Neural progenitor cell (in vitro differentiated cells): ENCODE results near the gene ARHGAP8. TPM values are rescaled to one million over a fixed set of nuclear protein-coding genes. Genes with fewer than 3 reads are reported as not detected.
"Not testable (repeated sequence)": the region's sequence is repeated elsewhere in the genome, so short reads cannot be mapped to it uniquely, and the experiment has no call there.

Source experiments
- DNase-seq: peaks from one replicate; pipeline ENCODE4 v3.0.0-alpha.2; 2016; ENCODE audit warnings: low spot score
- H2AFZ ChIP-seq: fragments of 200-600 bp; sonication (generic); replicated peaks from 2 replicates; pipeline ENCODE4 v1.6.1; 2016; ENCODE audit warnings: antibody characterized with exemption
- H3F3A ChIP-seq: fragments of 200-600 bp; sonication (generic); 2 replicates; pipeline ENCODE4 v1.6.1; 2016; ENCODE audit warnings: antibody characterized with exemption, low read depth
- H3K27ac ChIP-seq: fragments of 200-600 bp; sonication (generic); 2 replicates; pipeline ENCODE4 v1.5.1; 2016; ENCODE audit warnings: mild to moderate bottlenecking
- H3K27me3 ChIP-seq: fragments of 200-600 bp; sonication (generic); 2 replicates; pipeline ENCODE4 v1.6.1; 2016; ENCODE audit warnings: mild to moderate bottlenecking, moderate library complexity
- H3K36me3 ChIP-seq: fragments of 200-600 bp; sonication (generic); 2 replicates; pipeline ENCODE4 v1.5.1; 2016
- H3K4me1 ChIP-seq: fragments of 200-600 bp; sonication (generic); 2 replicates; pipeline ENCODE4 v1.6.1; 2016; ENCODE audit warnings: mixed run types
- H3K4me2 ChIP-seq: fragments of 200-600 bp; sonication (generic); 2 replicates; pipeline ENCODE4 v1.6.1; 2016
- H3K4me3 ChIP-seq: fragments of 200-600 bp; sonication (generic); 2 replicates; pipeline ENCODE4 v1.5.1; 2016
- H3K79me2 ChIP-seq: fragments of 200-600 bp; sonication (generic); 2 replicates; pipeline ENCODE4 v1.6.1; 2016; ENCODE audit warnings: low read depth
- H3K9ac ChIP-seq: fragments of 200-600 bp; sonication (generic); 2 replicates; pipeline ENCODE4 v1.6.1; 2016
- H3K9me3 ChIP-seq: fragments of 200-600 bp; sonication (generic); 2 replicates; pipeline ENCODE4 v1.5.1; 2016; ENCODE audit warnings: low read depth
- H4K20me1 ChIP-seq: fragments of 200-600 bp; sonication (generic); 2 replicates; pipeline ENCODE4 v1.6.1; 2016; ENCODE audit warnings: low read depth
- H3K27ac Mint-ChIP-seq: 3 replicates; pipeline ENCODE4 v1.8.0; 2021; ENCODE audit warnings: mixed read lengths
- H3K27me3 Mint-ChIP-seq: 2 replicates; pipeline ENCODE4 v1.8.0; 2022; ENCODE audit warnings: low read depth, mild to moderate bottlenecking, inconsistent platforms, moderate library complexity, mixed read lengths; ENCODE audit not compliant: insufficient read depth
- H3K36me3 Mint-ChIP-seq: 3 replicates; pipeline ENCODE4 v1.8.0; 2021; ENCODE audit warnings: mixed read lengths
- H3K4me1 Mint-ChIP-seq: 3 replicates; pipeline ENCODE4 v1.8.0; 2021; ENCODE audit warnings: mixed read lengths
- H3K4me3 Mint-ChIP-seq: 3 replicates; pipeline ENCODE4 v1.8.0; 2021; ENCODE audit warnings: mild to moderate bottlenecking, moderate library complexity, mixed read lengths
- H3K9me3 Mint-ChIP-seq: 3 replicates; pipeline ENCODE4 v1.8.0; 2020; ENCODE audit warnings: mixed read lengths
- EZH2 ChIP-seq: fragments of 200-600 bp; sonication (generic); IDR thresholded peaks from 2 replicates; pipeline ENCODE4 v1.6.1; 2017; ENCODE audit warnings: antibody characterized with exemption, mild to moderate bottlenecking, moderate library complexity
- EZH2phosphoT487 ChIP-seq: fragments of 200-600 bp; sonication (generic); IDR thresholded peaks from 2 replicates; pipeline ENCODE4 v1.6.1; 2017; ENCODE audit warnings: antibody characterized with exemption
- total RNA-seq: library from RNA; depleted of rRNA; stranded (reverse); fragments of >200 nt; gene quantifications from 2 replicates; pipeline ENCODE4 v1.2.3, GENCODE V29; 2015; ENCODE audit warnings: low replicate concordance
- TF ChIP-seq, protein P1 (sequence below): fragments of 200-600 bp; sonication (generic); IDR thresholded peaks from 2 replicates; pipeline ENCODE4 v1.5.1; 2017; ENCODE audit warnings: antibody characterized with exemption, mild to moderate bottlenecking

The ARHGAP8 gene
- total RNA-seq, 1 donor from 2014 or later, result 3.0 TPM

DNA sequence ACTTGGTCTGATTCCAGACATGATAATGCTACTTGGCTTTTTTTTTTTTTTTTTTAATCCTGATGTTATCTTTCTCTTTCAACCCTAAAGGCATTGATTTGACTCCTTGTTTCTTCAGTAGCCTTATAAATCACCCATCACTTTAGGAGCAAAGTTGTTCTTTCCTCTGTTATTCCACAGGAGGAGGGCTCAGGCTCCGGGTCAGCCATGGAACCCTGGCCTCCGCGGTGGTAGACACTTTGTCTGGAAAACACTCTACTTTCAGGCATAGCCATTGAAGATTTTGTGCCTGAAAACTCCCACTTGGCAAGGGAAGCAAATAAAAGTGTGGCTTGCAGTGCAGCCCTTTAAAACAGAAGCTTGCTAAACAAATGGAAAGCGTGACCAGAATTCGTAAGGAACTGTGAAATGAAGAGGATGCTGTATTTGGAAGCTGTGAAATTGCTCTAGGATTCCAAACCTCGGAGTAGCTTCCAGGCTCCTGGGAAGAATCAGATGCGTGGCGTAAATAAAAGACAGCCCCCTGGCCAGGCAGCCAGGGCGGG, 44.9 kb downstream of the ARHGAP8 start:
- H3K27me3 Mint-ChIP-seq, result peaks cover 7% of the 10 kb centered on the region
- Histone ChIP-seq H4K20me1 (no peaks in the 10 kb centered on the region), H2AFZ (no peak overlapping the region), H3K9ac (no peak overlapping the region), H3K27me3 (no peaks in the 10 kb centered on the region), H3K27ac (no peak overlapping the region), H3K4me3 (no peak overlapping the region), H3K4me1 (peaks cover 14% of the 10 kb centered on the region), H3K36me3 (no peaks in the 10 kb centered on the region), H3K4me2 (no peak overlapping the region), H3K79me2 (no peaks in the 10 kb centered on the region), H3F3A (no peaks in the 10 kb centered on the region), H3K9me3 (no peaks in the 10 kb centered on the region)
- DNase-seq, result no peak
- no peak overlapping the region for H3K4me3 Mint-ChIP-seq
- no peaks in the 10 kb centered on the region for H3K36me3 Mint-ChIP-seq
- peak overlapping the region; percentile 29 for H3K27ac Mint-ChIP-seq
- TF ChIP-seq, protein P1, sequence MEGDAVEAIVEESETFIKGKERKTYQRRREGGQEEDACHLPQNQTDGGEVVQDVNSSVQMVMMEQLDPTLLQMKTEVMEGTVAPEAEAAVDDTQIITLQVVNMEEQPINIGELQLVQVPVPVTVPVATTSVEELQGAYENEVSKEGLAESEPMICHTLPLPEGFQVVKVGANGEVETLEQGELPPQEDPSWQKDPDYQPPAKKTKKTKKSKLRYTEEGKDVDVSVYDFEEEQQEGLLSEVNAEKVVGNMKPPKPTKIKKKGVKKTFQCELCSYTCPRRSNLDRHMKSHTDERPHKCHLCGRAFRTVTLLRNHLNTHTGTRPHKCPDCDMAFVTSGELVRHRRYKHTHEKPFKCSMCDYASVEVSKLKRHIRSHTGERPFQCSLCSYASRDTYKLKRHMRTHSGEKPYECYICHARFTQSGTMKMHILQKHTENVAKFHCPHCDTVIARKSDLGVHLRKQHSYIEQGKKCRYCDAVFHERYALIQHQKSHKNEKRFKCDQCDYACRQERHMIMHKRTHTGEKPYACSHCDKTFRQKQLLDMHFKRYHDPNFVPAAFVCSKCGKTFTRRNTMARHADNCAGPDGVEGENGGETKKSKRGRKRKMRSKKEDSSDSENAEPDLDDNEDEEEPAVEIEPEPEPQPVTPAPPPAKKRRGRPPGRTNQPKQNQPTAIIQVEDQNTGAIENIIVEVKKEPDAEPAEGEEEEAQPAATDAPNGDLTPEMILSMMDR, result no peak
- peaks cover 23% of the 10 kb centered on the region for H3K4me1 Mint-ChIP-seq
- H3K9me3 Mint-ChIP-seq, result no peaks in the 10 kb centered on the region

DNA sequence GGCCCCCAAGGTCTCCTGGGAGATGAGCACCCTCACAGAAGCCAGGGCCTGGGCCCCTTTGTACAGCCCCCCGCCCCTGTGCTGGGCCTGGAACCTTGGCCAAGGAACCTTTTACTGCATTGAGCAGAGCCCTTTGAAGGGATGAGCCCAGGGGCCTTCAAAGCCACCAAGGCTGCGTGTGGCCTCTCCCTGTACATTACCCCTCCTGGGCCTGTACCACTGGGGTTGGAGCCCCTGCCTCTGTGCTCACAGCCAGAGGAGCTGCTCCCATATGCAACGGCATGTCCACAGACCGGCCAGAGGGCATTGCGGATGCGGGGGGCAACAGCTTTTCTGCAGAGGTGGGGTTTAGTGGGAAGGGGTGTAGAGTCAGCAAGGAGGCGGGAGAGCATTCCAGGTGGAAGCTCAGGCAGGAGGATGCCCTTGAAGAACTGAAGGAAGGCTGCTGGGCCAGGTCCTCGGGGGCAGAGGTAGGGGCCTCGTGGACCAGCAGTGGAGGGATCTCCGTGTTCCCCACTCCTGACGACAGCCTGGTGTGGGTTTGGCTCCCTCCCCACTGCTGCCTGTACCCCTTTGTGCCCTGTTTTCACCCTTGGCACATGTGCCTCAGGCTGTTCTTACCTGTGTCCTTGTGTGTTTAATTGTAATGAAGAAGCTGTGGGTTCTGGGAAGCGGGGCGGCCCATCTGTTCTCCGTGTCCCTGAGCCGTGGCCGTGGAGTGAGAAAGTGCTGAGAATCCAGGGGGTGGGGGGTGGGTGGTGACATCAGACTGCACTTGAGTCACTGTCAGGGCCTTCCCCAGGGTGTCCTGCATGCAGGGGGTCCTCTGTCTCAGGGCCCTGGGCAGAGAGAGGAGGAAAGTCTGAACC, 46.9 kb downstream of the ARHGAP8 start:
- no peak for DNase-seq
- Mint-ChIP-seq H3K36me3 (no peaks in the 10 kb centered on the region), H3K9me3 (no peaks in the 10 kb centered on the region), H3K27me3 (peaks cover 7% of the 10 kb centered on the region), H3K27ac (no peak overlapping the region), H3K4me1 (peaks cover 13% of the 10 kb centered on the region), H3K4me3 (no peak overlapping the region)
- no peak overlapping the region for H3K4me3 ChIP-seq
- no peaks in the 10 kb centered on the region for H4K20me1 ChIP-seq
- H3K79me2 ChIP-seq, result no peaks in the 10 kb centered on the region
- H3K4me1 ChIP-seq, result peaks cover 14% of the 10 kb centered on the region
- no peaks in the 10 kb centered on the region for H3K27me3 ChIP-seq
- H3K36me3 ChIP-seq, result no peaks in the 10 kb centered on the region
- H3K4me2 ChIP-seq, result no peak overlapping the region
- no peak overlapping the region for H3K9ac ChIP-seq
- no peak overlapping the region for H3K27ac ChIP-seq
- H2AFZ ChIP-seq, result no peak overlapping the region
- no peaks in the 10 kb centered on the region for H3K9me3 ChIP-seq
- TF ChIP-seq, protein P1, result no peak
- no peak for TF ChIP-seq EZH2
- no peak for TF ChIP-seq EZH2phosphoT487
- no peaks in the 10 kb centered on the region for H3F3A ChIP-seq

DNA sequence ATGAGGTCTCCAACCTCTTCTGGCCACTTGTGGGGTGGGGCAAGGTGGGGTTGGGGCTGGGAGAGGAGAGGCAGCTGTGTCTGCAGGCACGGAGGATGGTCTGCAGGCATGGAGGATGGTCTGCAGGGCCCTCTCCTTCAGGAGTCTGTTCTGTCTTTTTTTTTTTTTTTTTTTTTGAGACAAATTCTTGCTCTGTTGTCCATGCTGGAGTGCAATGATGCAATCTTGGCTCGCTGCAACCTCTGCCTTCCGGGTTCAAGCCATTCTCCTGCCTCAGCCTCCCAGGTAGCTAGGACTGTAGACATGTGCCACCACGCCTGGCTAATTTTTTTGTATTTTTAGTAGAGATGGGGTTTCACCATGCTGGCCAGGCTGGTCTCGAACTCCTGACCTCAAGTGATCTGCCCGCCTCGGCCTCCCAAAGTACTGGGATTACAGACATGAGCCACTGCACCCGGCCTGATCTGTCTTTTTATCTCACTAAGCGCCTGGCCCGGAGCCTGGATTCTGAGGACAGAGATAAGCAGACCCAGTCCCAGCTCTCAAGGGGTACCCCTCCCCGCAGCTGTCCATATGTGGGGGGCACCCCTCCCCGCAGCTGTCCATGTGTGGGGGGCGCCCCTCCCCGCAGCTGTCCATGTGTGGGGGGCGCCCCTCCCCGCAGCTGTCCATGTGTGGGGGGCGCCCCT, 47.7 kb downstream of the ARHGAP8 start:
- not testable (repeated sequence) for H3K4me3 ChIP-seq, H3K36me3 ChIP-seq, H3K36me3 Mint-ChIP-seq, H3K9me3 ChIP-seq, H3K9me3 Mint-ChIP-seq, DNase-seq, H3K4me3 Mint-ChIP-seq, H3F3A ChIP-seq, H3K27me3 ChIP-seq, H3K27me3 Mint-ChIP-seq, H2AFZ ChIP-seq, H4K20me1 ChIP-seq, H3K4me2 ChIP-seq, H3K9ac ChIP-seq, H3K27ac ChIP-seq, H3K79me2 ChIP-seq, H3K27ac Mint-ChIP-seq
- H3K4me1 ChIP-seq, result peaks cover 19% of the 10 kb centered on the region
- H3K4me1 Mint-ChIP-seq, result peaks cover 20% of the 10 kb centered on the region
